ENCODE measurements around the gene TTC31. TPM values are rescaled to one million over a fixed set of nuclear protein-coding genes. Genes with fewer than 3 reads are reported as not detected.

The TTC31 gene
- total and polyA plus RNA-seq, 2 experiments from 2014 or later = 15.9 to 20.4 TPM

GRCh38 chr2:74471332-74472065, 11.4 kb upstream of the TTC31 start:
- H2AFZ ChIP-seq = peak overlapping the region; percentile 95
- H3K9me3 ChIP-seq (ENCODE audit: low read depth) = no peaks in the 10 kb centered on the region
- H3K27ac ChIP-seq = peak overlapping the region; percentile 87
- 45 to 47% methylated on average over 16 of the region's 16 CpGs for WGBS, 2 experiments (ENCODE audit: low coverage in 1 of 2, low lambda C conversion rate in 2 of 2, missing lambda C conversion rate in 2 of 2)
- H3K9me2 ChIP-seq (ENCODE audit: insufficient read depth) = no peaks in the 10 kb centered on the region
- peak; percentile 20 for DNase-seq
- peaks cover 33% of the 10 kb centered on the region for H3F3A ChIP-seq (ENCODE audit: insufficient read depth)
- no peaks in the 10 kb centered on the region for H4K20me1 ChIP-seq (ENCODE audit: insufficient read depth)
- peaks cover 15% of the 10 kb centered on the region for H3K4me1 ChIP-seq (ENCODE audit: insufficient read depth)
- in situ Hi-C loops (cut with MboI) = no loop called here
- H3K27me3 ChIP-seq (replicated peaks; ENCODE audit: insufficient read depth) = no peaks in the 10 kb centered on the region
- peak overlapping the region; percentile 88 for H3K9ac ChIP-seq
- H3K79me2 ChIP-seq (ENCODE audit: insufficient read depth) = peaks cover 14% of the 10 kb centered on the region
- no peak for TF ChIP-seq EZH2 (IDR thresholded peaks at IDR 0.05; ENCODE audit: insufficient read depth, poor library complexity, severe bottlenecking)
- TF ChIP-seq EZH2phosphoT487 (IDR thresholded peaks at IDR 0.05; ENCODE audit: insufficient read depth, low read depth) = no peak
- 0 out of 2 replicates have a peak, but pooled peaks cover 4% of the 10 kb centered on the region for H3K36me3 ChIP-seq (ENCODE audit: low read depth)
- peak overlapping the region; percentile 87 for H3K4me3 ChIP-seq
- peak overlapping the region; percentile 85 for H3K4me2 ChIP-seq (ENCODE audit: unreplicated experiment)

GRCh38 chr2:74472086-74472944, 10.6 kb upstream of the TTC31 start, which contains the start of gene MRPL53:
MRPL53 (minus strand) TSS chr2:74472680; CDS start chr2:74472660, 20 bp downstream.
- Histone ChIP-seq H3K27me3 (replicated peaks; ENCODE audit: insufficient read depth) (no peaks in the 10 kb centered on the region), H3F3A (ENCODE audit: insufficient read depth) (peaks cover 31% of the 10 kb centered on the region), H3K27ac (peak within 1 kb of the TSS; percentile 87), H3K9ac (peak within 1 kb of the TSS; percentile 88), H3K4me2 (ENCODE audit: unreplicated experiment) (peak within 1 kb of the TSS; percentile 85), H3K36me3 (ENCODE audit: low read depth) (0 out of 2 replicates have a peak, but pooled peaks cover 9% of the 10 kb centered on the region), H3K4me1 (ENCODE audit: insufficient read depth) (peaks cover 15% of the 10 kb centered on the region), H3K79me2 (ENCODE audit: insufficient read depth) (peaks cover 17% of the 10 kb centered on the region; the same call in 1 of the 2 replicates), H3K9me2 (ENCODE audit: insufficient read depth) (no peaks in the 10 kb centered on the region), H3K9me3 (ENCODE audit: low read depth) (no peaks in the 10 kb centered on the region), H3K4me3 (peak within 1 kb of the TSS; percentile 87), H2AFZ (peak within 1 kb of the TSS; percentile 95), H4K20me1 (ENCODE audit: insufficient read depth) (no peaks in the 10 kb centered on the region)
- in situ Hi-C loops (cut with MboI) = no loop called here
- TF ChIP-seq EZH2phosphoT487 (IDR thresholded peaks at IDR 0.05; ENCODE audit: insufficient read depth, low read depth) = no peak
- no peak for TF ChIP-seq EZH2 (IDR thresholded peaks at IDR 0.05; ENCODE audit: insufficient read depth, poor library complexity, severe bottlenecking)
- peak; percentile 97 for DNase-seq
- WGBS, 2 experiments (ENCODE audit: low coverage in 1 of 2, low lambda C conversion rate in 2 of 2, missing lambda C conversion rate in 2 of 2) = 1% methylated on average over 66 of the region's 66 CpGs

- peak overlapping the region; percentile 95 for H2AFZ ChIP-seq
- H3K27me3 ChIP-seq (replicated peaks; ENCODE audit: insufficient read depth) = no peaks in the 10 kb centered on the region
- H3K4me3 ChIP-seq = peak overlapping the region; percentile 87
- in situ Hi-C loops (cut with MboI) = no loop called here
- H3K4me1 ChIP-seq (ENCODE audit: insufficient read depth) = peaks cover 15% of the 10 kb centered on the region
- H3K4me2 ChIP-seq (ENCODE audit: unreplicated experiment) = peak overlapping the region; percentile 85
- H3K79me2 ChIP-seq (ENCODE audit: insufficient read depth) = peaks cover 20% of the 10 kb centered on the region; the same call in 1 of the 2 replicates
- 0 out of 2 replicates have a peak, but pooled peaks cover 13% of the 10 kb centered on the region for H3K36me3 ChIP-seq (ENCODE audit: low read depth)
- no peaks in the 10 kb centered on the region for H3K9me2 ChIP-seq (ENCODE audit: insufficient read depth)
- H3K9ac ChIP-seq = peak overlapping the region; percentile 88
- H3F3A ChIP-seq (ENCODE audit: insufficient read depth) = peaks cover 28% of the 10 kb centered on the region
- H3K27ac ChIP-seq = peak overlapping the region; percentile 87
- H3K9me3 ChIP-seq (ENCODE audit: low read depth) = no peaks in the 10 kb centered on the region
- DNase-seq = no peak
- 8 to 9% methylated on average over 7 of the region's 7 CpGs for WGBS, 2 experiments (ENCODE audit: low coverage in 1 of 2, low lambda C conversion rate in 2 of 2, missing lambda C conversion rate in 2 of 2)
- H4K20me1 ChIP-seq (ENCODE audit: insufficient read depth) = no peaks in the 10 kb centered on the region
- TF ChIP-seq EZH2 (IDR thresholded peaks at IDR 0.05; ENCODE audit: insufficient read depth, poor library complexity, severe bottlenecking) (no peak), EZH2phosphoT487 (IDR thresholded peaks at IDR 0.05; ENCODE audit: insufficient read depth, low read depth) (no peak)
Measured at GRCh38 chr2:74472945-74473258, 10.0 kb upstream of the TTC31 start.

- no peak for DNase-seq
- no peaks in the 10 kb centered on the region for H3K9me3 ChIP-seq (ENCODE audit: low read depth)
- H3F3A ChIP-seq (ENCODE audit: insufficient read depth) = peaks cover 28% of the 10 kb centered on the region
- H3K36me3 ChIP-seq (ENCODE audit: low read depth) = 0 out of 2 replicates have a peak, but pooled peaks cover 13% of the 10 kb centered on the region
- 98 to 99% methylated on average over 6 of the region's 6 CpGs for WGBS, 2 experiments (ENCODE audit: low coverage in 1 of 2, low lambda C conversion rate in 2 of 2, missing lambda C conversion rate in 2 of 2)
- peaks cover 15% of the 10 kb centered on the region for H3K4me1 ChIP-seq (ENCODE audit: insufficient read depth)
- H3K27me3 ChIP-seq (replicated peaks; ENCODE audit: insufficient read depth) = no peaks in the 10 kb centered on the region
- no peak overlapping the region for H3K4me3 ChIP-seq
- no peak overlapping the region for H3K4me2 ChIP-seq (ENCODE audit: unreplicated experiment)
- no peak overlapping the region for H2AFZ ChIP-seq
- no peak overlapping the region for H3K27ac ChIP-seq
- in situ Hi-C loops (cut with MboI) = no loop called here
- H3K9me2 ChIP-seq (ENCODE audit: insufficient read depth) = no peaks in the 10 kb centered on the region
- H3K9ac ChIP-seq = no peak overlapping the region
- no peak for TF ChIP-seq EZH2phosphoT487 (IDR thresholded peaks at IDR 0.05; ENCODE audit: insufficient read depth, low read depth)
- no peak for TF ChIP-seq EZH2 (IDR thresholded peaks at IDR 0.05; ENCODE audit: insufficient read depth, poor library complexity, severe bottlenecking)
- peaks cover 36% of the 10 kb centered on the region for H3K79me2 ChIP-seq (ENCODE audit: insufficient read depth)
- no peaks in the 10 kb centered on the region for H4K20me1 ChIP-seq (ENCODE audit: insufficient read depth)
Measured at GRCh38 chr2:74474481-74474880, 8.4 kb upstream of the TTC31 start.

Data from GM23248 (cell line).